CD8-positive, alpha-beta memory T cell (primary cell): Measurements from ENCODE around the gene CRTAC1. TPM values are rescaled to one million over a fixed set of nuclear protein-coding genes. Genes with fewer than 3 reads are reported as not detected.

Source experiments
- CTCF ChIA-PET: fragments of 350-600 bp; sonication (Branson Sonifier 250); formaldehyde crosslinking; loops from one replicate; lab custom pipeline; 2021; ENCODE audit warnings: antibody characterized with exemption; lab: Charles Lee
- POLR2A ChIA-PET: fragments of 350-600 bp; sonication (Branson Sonifier 250); formaldehyde crosslinking; loops from one replicate; lab custom pipeline; 2021; ENCODE audit warnings: antibody characterized with exemption; lab: Charles Lee
- DNase-seq, 5 donors: peaks; one replicate each; pipeline versions ENCODE4 v3.0.0 to v3.0.0-alpha.2; 2020 to 2022; ENCODE audit warnings: mixed read lengths in 1 of 5
- H3K27ac ChIP-seq: one replicate; pipeline ENCODE4 v1.7.0; 2013; ENCODE audit warnings: low read depth, mild to moderate bottlenecking, low read length, moderate library complexity
- H3K27me3 ChIP-seq: 2 replicates; pipeline ENCODE4 v1.7.0; 2013; ENCODE audit warnings: low read length, mild to moderate bottlenecking; ENCODE audit not compliant: insufficient read depth, poor library complexity, severe bottlenecking
- H3K36me3 ChIP-seq: 2 replicates; pipeline ENCODE4 v1.7.0; 2013; ENCODE audit warnings: mild to moderate bottlenecking, low read length, moderate library complexity; ENCODE audit not compliant: insufficient read depth
- H3K4me1 ChIP-seq: 2 replicates; pipeline ENCODE4 v1.7.0; 2013; ENCODE audit warnings: mild to moderate bottlenecking, low read length, moderate library complexity; ENCODE audit not compliant: insufficient read depth
- H3K4me3 ChIP-seq: 2 replicates; pipeline ENCODE4 v1.7.0; 2013; ENCODE audit warnings: mild to moderate bottlenecking, low read length
- H3K9me3 ChIP-seq: 2 replicates; pipeline ENCODE4 v1.7.0; 2013; ENCODE audit warnings: mild to moderate bottlenecking, low read length
- H3K27ac Mint-ChIP-seq, 8 donors: one replicate each; pipeline ENCODE4 v1.8.0; 2020 to 2021; ENCODE audit warnings: mixed read lengths in 8 of 8, mild to moderate bottlenecking in 6 of 8, inconsistent platforms in 3 of 8, moderate library complexity in 3 of 8
- H3K27me3 Mint-ChIP-seq, 2 donors: one replicate each; pipeline ENCODE4 v1.8.0; 2020 to 2021; ENCODE audit warnings: mixed read lengths in 2 of 2, mild to moderate bottlenecking in 1 of 2, moderate library complexity in 1 of 2
- H3K36me3 Mint-ChIP-seq, 3 donors: one replicate each; pipeline ENCODE4 v1.8.0; 2020 to 2021; ENCODE audit warnings: mixed read lengths in 3 of 3, inconsistent platforms in 1 of 3, mild to moderate bottlenecking in 1 of 3
- H3K4me1 Mint-ChIP-seq, 3 donors: one replicate each; pipeline ENCODE4 v1.8.0; 2020 to 2021; ENCODE audit warnings: mixed read lengths in 3 of 3, inconsistent platforms in 1 of 3, mild to moderate bottlenecking in 1 of 3
- H3K4me3 Mint-ChIP-seq, 7 donors: one replicate each; pipeline ENCODE4 v1.8.0; 2020 to 2021; ENCODE audit warnings: mixed read lengths in 7 of 7, mild to moderate bottlenecking in 6 of 7, moderate library complexity in 4 of 7, inconsistent platforms in 2 of 7
- H3K9me3 Mint-ChIP-seq, 5 donors: one replicate each; pipeline ENCODE4 v1.8.0; 2020 to 2022; ENCODE audit warnings: mixed read lengths in 5 of 5, mild to moderate bottlenecking in 3 of 5, moderate library complexity in 2 of 5, inconsistent platforms in 1 of 5
- polyA plus RNA-seq: library from polyadenylated mRNA; unstranded; fragments of 300-500 nt; fragmentation: Illumina TruSeq; gene quantifications from one replicate; pipeline ENCODE4 v1.2.3, GENCODE V29; 2021
- total RNA-seq, 2 experiments: library from RNA; stranded (reverse); gene quantifications; one replicate each; pipeline ENCODE4 v1.2.3, GENCODE V29; 2021

CRTAC1 gene
- total and polyA plus RNA-seq, 3 experiments from 2014 or later, result not detected

- POLR2A ChIA-PET, result interaction anchor here (0.6 kb wide), 1 partner anchor 43 kb away, joined by 3 read pairs; no protein-coding TSS in a partner anchor
- no peak for DNase-seq
- no peaks in the 10 kb centered on the region for H3K27me3 ChIP-seq
- no peak overlapping the region for H3K4me3 Mint-ChIP-seq
- no peak overlapping the region for H3K27ac ChIP-seq
- peaks cover 5 to 12% (median 10%) of the 10 kb centered on the region in 3 donors for H3K36me3 Mint-ChIP-seq
- H3K27me3 Mint-ChIP-seq, result no peaks in the 10 kb centered on the region
- H3K4me1 Mint-ChIP-seq, result peaks cover 18 to 21% (median 19%) of the 10 kb centered on the region in 3 donors
- no peaks in the 10 kb centered on the region for H3K9me3 Mint-ChIP-seq
- no peak overlapping the region for H3K4me3 ChIP-seq
- no peak overlapping the region for H3K27ac Mint-ChIP-seq
- no peaks in the 10 kb centered on the region for H3K9me3 ChIP-seq
- H3K36me3 ChIP-seq, result no peaks in the 10 kb centered on the region
- CTCF ChIA-PET, result interaction anchor here (7.6 kb wide), 1 partner anchor 74 kb away, joined by 109 read pairs; no protein-coding TSS in a partner anchor
- peaks cover 17% of the 10 kb centered on the region for H3K4me1 ChIP-seq
These were observed 164.9 kb downstream of the CRTAC1 start for GRCh38 chr10:97865488-97865887.

- H3K27ac Mint-ChIP-seq, result peak overlapping the region in 1 of 8 donors; percentile 87
- H3K27me3 ChIP-seq, result no peaks in the 10 kb centered on the region
- ChIA-PET POLR2A (no interaction called here), CTCF (interaction anchor here (1.0 to 3.1 kb wide), 2 partner anchors 11 to 71 kb away, joined by 3 to 13 read pairs; no protein-coding TSS in a partner anchor)
- H3K36me3 ChIP-seq, result no peaks in the 10 kb centered on the region
- H3K4me1 Mint-ChIP-seq, result peaks cover 4 to 9% (median 6%) of the 10 kb centered on the region in 3 donors
- peaks cover 5 to 12% (median 12%) of the 10 kb centered on the region in 3 donors for H3K36me3 Mint-ChIP-seq
- H3K9me3 ChIP-seq, result no peaks in the 10 kb centered on the region
- H3K27ac ChIP-seq, result no peak overlapping the region
- no peaks in the 10 kb centered on the region for H3K27me3 Mint-ChIP-seq
- H3K4me3 Mint-ChIP-seq, result no peak overlapping the region
- no peak overlapping the region for H3K4me3 ChIP-seq
- peaks cover 3% of the 10 kb centered on the region for H3K4me1 ChIP-seq
- no peaks in the 10 kb centered on the region for H3K9me3 Mint-ChIP-seq
- no peak for DNase-seq
These were observed 166.6 kb downstream of the CRTAC1 start for GRCh38 chr10:97863808-97864207.

GRCh38 chr10:97861924-97862323, 168.5 kb downstream of the CRTAC1 start:
- Mint-ChIP-seq H3K27me3 (no peaks in the 10 kb centered on the region), H3K4me3 (no peak overlapping the region), H3K9me3 (no peaks in the 10 kb centered on the region), H3K4me1 (peaks cover 5 to 15% (median 6%) of the 10 kb centered on the region in 3 donors), H3K27ac (no peak overlapping the region), H3K36me3 (peaks cover 5 to 15% (median 12%) of the 10 kb centered on the region in 3 donors)
- no peak overlapping the region for H3K27ac ChIP-seq
- no peaks in the 10 kb centered on the region for H3K27me3 ChIP-seq
- DNase-seq, result no peak
- H3K9me3 ChIP-seq, result no peaks in the 10 kb centered on the region
- no peaks in the 10 kb centered on the region for H3K36me3 ChIP-seq
- ChIA-PET POLR2A (interaction anchor here (1.7 kb wide), 1 partner anchor 12 kb away, joined by 5 read pairs; the partner anchor contains the start of gene GOLGA7B), CTCF (interaction anchor here (2.3 to 3.1 kb wide), 2 partner anchors 7 to 69 kb away, joined by 7 to 13 read pairs; no protein-coding TSS in a partner anchor)
- no peak overlapping the region for H3K4me3 ChIP-seq
- no peaks in the 10 kb centered on the region for H3K4me1 ChIP-seq

GRCh38 chr10:97861097-97861750, 169.2 kb downstream of the CRTAC1 start:
- ChIA-PET CTCF (interaction anchor here (1.0 to 3.1 kb wide), 5 partner anchors 8 to 69 kb away, joined by 3 to 13 read pairs (median 4); no protein-coding TSS in a partner anchor), POLR2A (interaction anchor here (0.5 to 1.7 kb wide), 2 partner anchors 12 to 556 kb away, joined by 4 to 5 read pairs; partner anchors contain the start of gene GOLGA7B)
- Histone ChIP-seq H3K36me3 (no peaks in the 10 kb centered on the region), H3K4me3 (no peak overlapping the region), H3K9me3 (no peaks in the 10 kb centered on the region), H3K4me1 (no peaks in the 10 kb centered on the region), H3K27ac (no peak overlapping the region), H3K27me3 (no peaks in the 10 kb centered on the region)
- H3K27ac Mint-ChIP-seq, result no peak overlapping the region
- H3K4me1 Mint-ChIP-seq, result peaks cover 5 to 15% (median 6%) of the 10 kb centered on the region in 3 donors
- no peaks in the 10 kb centered on the region for H3K9me3 Mint-ChIP-seq
- peaks cover 5 to 15% (median 12%) of the 10 kb centered on the region in 3 donors for H3K36me3 Mint-ChIP-seq
- no peak overlapping the region for H3K4me3 Mint-ChIP-seq
- H3K27me3 Mint-ChIP-seq, result no peaks in the 10 kb centered on the region
- no peak for DNase-seq

- Histone ChIP-seq H3K4me1 (no peaks in the 10 kb centered on the region), H3K27me3 (no peaks in the 10 kb centered on the region), H3K4me3 (no peak overlapping the region), H3K27ac (no peak overlapping the region), H3K36me3 (no peaks in the 10 kb centered on the region), H3K9me3 (no peaks in the 10 kb centered on the region)
- Mint-ChIP-seq H3K36me3 (peaks cover 0 to 12% (median 0%) of the 10 kb centered on the region in 3 donors), H3K9me3 (no peaks in the 10 kb centered on the region), H3K4me3 (no peak overlapping the region), H3K4me1 (peaks cover 6 to 21% (median 7%) of the 10 kb centered on the region in 3 donors), H3K27ac (peak overlapping the region in 1 of 8 donors; percentile 66), H3K27me3 (no peaks in the 10 kb centered on the region)
- ChIA-PET CTCF (no interaction called here), POLR2A (no interaction called here)
- no peak for DNase-seq
These were observed 172.4 kb downstream of the CRTAC1 start for GRCh38 chr10:97858001-97858439.

GRCh38 chr10:97854743-97855142, 175.7 kb downstream of the CRTAC1 start:
- H3K4me3 Mint-ChIP-seq, result no peak overlapping the region

GRCh38 chr10:97852840-97853405, 177.5 kb downstream of the CRTAC1 start:
- peaks cover 38 to 50% (median 39%) of the 10 kb centered on the region in 3 donors for H3K4me1 Mint-ChIP-seq
- no peaks in the 10 kb centered on the region for H3K27me3 ChIP-seq
- ChIA-PET POLR2A (no interaction called here), CTCF (interaction anchor here (0.7 to 4.4 kb wide), 4 partner anchors 11 to 61 kb away, joined by 3 to 26 read pairs (median 6); no protein-coding TSS in a partner anchor)
- peaks cover 0 to 6% (median 1%) of the 10 kb centered on the region in 3 donors for H3K36me3 Mint-ChIP-seq
- no peak overlapping the region for H3K4me3 ChIP-seq
- no peak for DNase-seq
- H3K36me3 ChIP-seq, result no peaks in the 10 kb centered on the region
- H3K4me3 Mint-ChIP-seq, result peak overlapping the region in 3 of 7 donors; percentile 15 to 95 (median 51)
- no peaks in the 10 kb centered on the region for H3K9me3 Mint-ChIP-seq
- no peak overlapping the region for H3K27ac ChIP-seq
- no peaks in the 10 kb centered on the region for H3K9me3 ChIP-seq
- peak overlapping the region in 1 of 8 donors; percentile 52 for H3K27ac Mint-ChIP-seq
- H3K4me1 ChIP-seq, result peaks cover 34% of the 10 kb centered on the region
- no peaks in the 10 kb centered on the region for H3K27me3 Mint-ChIP-seq

More at GRCh38 chr10:97854743-97855142, 175.7 kb downstream of the CRTAC1 start:
- no peaks in the 10 kb centered on the region for H3K9me3 Mint-ChIP-seq
- no peaks in the 10 kb centered on the region for H3K36me3 ChIP-seq
- no peak overlapping the region for H3K4me3 ChIP-seq
- ChIA-PET POLR2A (no interaction called here), CTCF (no interaction called here)
- H3K4me1 ChIP-seq, result peaks cover 28% of the 10 kb centered on the region
- no peaks in the 10 kb centered on the region for H3K27me3 ChIP-seq
- no peaks in the 10 kb centered on the region for H3K9me3 ChIP-seq
- H3K36me3 Mint-ChIP-seq, result peaks cover 0 to 9% (median 0%) of the 10 kb centered on the region in 3 donors
- no peak for DNase-seq
- no peak overlapping the region for H3K27ac Mint-ChIP-seq
- H3K4me1 Mint-ChIP-seq, result peaks cover 34 to 48% (median 34%) of the 10 kb centered on the region in 3 donors
- no peaks in the 10 kb centered on the region for H3K27me3 Mint-ChIP-seq
- no peak overlapping the region for H3K27ac ChIP-seq
